ENCODE data around the gene NECTIN1. TPM values are rescaled to one million over a fixed set of nuclear protein-coding genes. Genes with fewer than 3 reads are reported as not detected.

Gene NECTIN1
- total RNA-seq, 1 experiment from 2014 or later = 23.8 TPM

DNA sequence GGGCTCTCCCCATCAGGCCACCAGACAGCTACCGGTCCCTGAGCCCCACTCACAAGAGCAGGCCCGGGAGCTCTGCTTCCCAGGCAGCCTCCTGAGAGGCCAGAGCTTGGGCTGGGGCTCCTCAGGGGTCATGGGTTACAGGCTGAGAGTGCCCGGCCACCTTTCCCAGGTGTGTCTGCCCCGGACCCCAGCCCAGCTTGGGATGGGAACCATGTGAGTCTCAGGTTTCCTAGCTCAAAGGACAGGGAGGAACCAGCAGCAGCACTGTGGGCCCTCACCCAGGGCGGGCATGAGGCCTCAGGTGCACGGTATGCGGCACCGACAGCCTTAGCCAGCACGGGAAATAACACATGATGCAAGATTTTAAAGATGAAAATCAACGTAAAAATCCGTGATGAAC lies 90.1 kb downstream of the NECTIN1 start (continued):
- TF ChIP-seq, protein P1, sequence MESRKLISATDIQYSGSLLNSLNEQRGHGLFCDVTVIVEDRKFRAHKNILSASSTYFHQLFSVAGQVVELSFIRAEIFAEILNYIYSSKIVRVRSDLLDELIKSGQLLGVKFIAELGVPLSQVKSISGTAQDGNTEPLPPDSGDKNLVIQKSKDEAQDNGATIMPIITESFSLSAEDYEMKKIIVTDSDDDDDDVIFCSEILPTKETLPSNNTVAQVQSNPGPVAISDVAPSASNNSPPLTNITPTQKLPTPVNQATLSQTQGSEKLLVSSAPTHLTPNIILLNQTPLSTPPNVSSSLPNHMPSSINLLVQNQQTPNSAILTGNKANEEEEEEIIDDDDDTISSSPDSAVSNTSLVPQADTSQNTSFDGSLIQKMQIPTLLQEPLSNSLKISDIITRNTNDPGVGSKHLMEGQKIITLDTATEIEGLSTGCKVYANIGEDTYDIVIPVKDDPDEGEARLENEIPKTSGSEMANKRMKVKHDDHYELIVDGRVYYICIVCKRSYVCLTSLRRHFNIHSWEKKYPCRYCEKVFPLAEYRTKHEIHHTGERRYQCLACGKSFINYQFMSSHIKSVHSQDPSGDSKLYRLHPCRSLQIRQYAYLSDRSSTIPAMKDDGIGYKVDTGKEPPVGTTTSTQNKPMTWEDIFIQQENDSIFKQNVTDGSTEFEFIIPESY (IDR thresholded peaks at IDR 0.05; ENCODE audit: extremely low read depth, insufficient replicate concordance, low read length) = no peak
- TF ChIP-seq SIN3A (IDR thresholded peaks at IDR 0.05; ENCODE audit: low read depth) = no peak
- no peak for TF ChIP-seq ZFX (IDR thresholded peaks at IDR 0.05)
- TF ChIP-seq CBX3 (IDR thresholded peaks at IDR 0.05; ENCODE audit: low read depth) = no peak

DNA sequence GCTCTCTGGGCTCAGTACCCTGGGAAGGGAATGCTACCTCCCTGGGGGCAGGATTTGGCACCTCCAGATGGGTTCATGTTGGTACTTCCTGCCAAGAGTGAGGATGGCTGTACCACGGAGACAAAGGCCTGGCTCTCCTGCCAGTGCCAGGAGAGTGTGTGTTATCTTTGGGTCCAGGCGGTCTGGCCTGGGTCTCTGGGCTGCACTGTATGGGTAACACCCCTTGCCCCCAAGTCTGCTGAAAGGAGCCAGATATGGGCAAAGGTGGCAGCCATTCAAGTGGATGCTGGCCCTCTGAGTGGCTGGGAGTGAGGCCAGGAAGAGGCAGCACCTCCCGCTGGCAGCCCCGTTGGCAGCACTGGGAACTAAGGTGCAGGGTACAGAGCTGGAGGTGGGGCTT lies 91.5 kb downstream of the NECTIN1 start:
- RAD21 ChIA-PET (ENCODE audit: low non-redundant PET in 1 of 2, low total read pairs in 2 of 2, uncharacterized antibody in 2 of 2, unreplicated experiment in 2 of 2) = no interaction called here
- TF ChIP-seq POLR2A (IDR thresholded peaks at IDR 0.05; ENCODE audit: borderline replicate concordance, extremely low read depth, insufficient read depth, insufficient read length) (no peak), ELF1 (IDR thresholded peaks at IDR 0.05; ENCODE audit: borderline replicate concordance, low read depth) (no peak), ZFX (IDR thresholded peaks at IDR 0.05) (no peak), EGR1 (IDR thresholded peaks at IDR 0.05; ENCODE audit: low read depth) (no peak), ZNF274 (IDR thresholded peaks at IDR 0.05; ENCODE audit: low read depth, low read length) (no peak), JUND (IDR thresholded peaks at IDR 0.05) (no peak), SIN3A (IDR thresholded peaks at IDR 0.05; ENCODE audit: low read depth) (no peak), TCF7L2 (IDR thresholded peaks at IDR 0.05; ENCODE audit: borderline replicate concordance, extremely low read depth, insufficient read depth, insufficient read length) (no peak), YY1 (IDR thresholded peaks at IDR 0.05; ENCODE audit: extremely low read depth, insufficient replicate concordance, low read depth, low read length) (no peak), RAD21 (IDR thresholded peaks at IDR 0.05; ENCODE audit: low read depth) (no peak), SRF (IDR thresholded peaks at IDR 0.05; ENCODE audit: low read depth) (no peak)
- TF ChIP-seq, protein P2, sequence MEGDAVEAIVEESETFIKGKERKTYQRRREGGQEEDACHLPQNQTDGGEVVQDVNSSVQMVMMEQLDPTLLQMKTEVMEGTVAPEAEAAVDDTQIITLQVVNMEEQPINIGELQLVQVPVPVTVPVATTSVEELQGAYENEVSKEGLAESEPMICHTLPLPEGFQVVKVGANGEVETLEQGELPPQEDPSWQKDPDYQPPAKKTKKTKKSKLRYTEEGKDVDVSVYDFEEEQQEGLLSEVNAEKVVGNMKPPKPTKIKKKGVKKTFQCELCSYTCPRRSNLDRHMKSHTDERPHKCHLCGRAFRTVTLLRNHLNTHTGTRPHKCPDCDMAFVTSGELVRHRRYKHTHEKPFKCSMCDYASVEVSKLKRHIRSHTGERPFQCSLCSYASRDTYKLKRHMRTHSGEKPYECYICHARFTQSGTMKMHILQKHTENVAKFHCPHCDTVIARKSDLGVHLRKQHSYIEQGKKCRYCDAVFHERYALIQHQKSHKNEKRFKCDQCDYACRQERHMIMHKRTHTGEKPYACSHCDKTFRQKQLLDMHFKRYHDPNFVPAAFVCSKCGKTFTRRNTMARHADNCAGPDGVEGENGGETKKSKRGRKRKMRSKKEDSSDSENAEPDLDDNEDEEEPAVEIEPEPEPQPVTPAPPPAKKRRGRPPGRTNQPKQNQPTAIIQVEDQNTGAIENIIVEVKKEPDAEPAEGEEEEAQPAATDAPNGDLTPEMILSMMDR (IDR thresholded peaks at IDR 0.05 in 2 of 3, conservative IDR thresholded peaks at IDR 0.05 in 1 of 3; ENCODE audit: borderline replicate concordance in 1 of 3, insufficient read depth in 1 of 3, low read depth in 2 of 3, low read length in 2 of 3) = no peak
- Histone ChIP-seq H3K4me3 (replicated peaks in 1 of 2; ENCODE audit: low read depth in 1 of 2, low read length in 2 of 2) (no peak overlapping the region), H2AFZ (ENCODE audit: low read depth, low read length, poor library complexity, severe bottlenecking) (no peak overlapping the region), H3K27ac (ENCODE audit: low read depth, low read length) (no peak overlapping the region), H3K4me2 (ENCODE audit: low read length) (no peak overlapping the region), H3K9ac (ENCODE audit: low read length) (no peak overlapping the region), H3K9me2 (ENCODE audit: insufficient read depth) (no peaks in the 10 kb centered on the region), H3K79me2 (ENCODE audit: insufficient read depth, low read length) (no peaks in the 10 kb centered on the region), H4K20me1 (ENCODE audit: insufficient read depth) (no peaks in the 10 kb centered on the region), H3K4me1 (ENCODE audit: control insufficient read depth in 1 of 2, insufficient read depth in 2 of 2, low read length in 2 of 2) (no peaks in the 10 kb centered on the region), H3K27me3 (ENCODE audit: insufficient read depth, low read length) (no peaks in the 10 kb centered on the region), H3K9me3 (ENCODE audit: control insufficient read depth in 1 of 2, insufficient read depth in 1 of 2, low read depth in 1 of 2, low read length in 2 of 2) (no peaks in the 10 kb centered on the region), H3K36me3 (ENCODE audit: control insufficient read depth in 1 of 2, insufficient read depth in 2 of 2, low read length in 2 of 2) (no peaks in the 10 kb centered on the region)
- no TSS peak for BruUV-seq (replicated peaks)
- ATAC-seq (no peak), DNase-seq (ENCODE audit: low read depth, low spot score) (no peak)
- POLR2A ChIA-PET = no interaction called here
- intact Hi-C loops (cut with micrococcal nuclease) = no loop called here
- CTCF ChIA-PET = no interaction called here

Measured in HCT116 (cell line).